ENCODE data around the gene SLC9A4.

SLC9A4 gene

DNA sequence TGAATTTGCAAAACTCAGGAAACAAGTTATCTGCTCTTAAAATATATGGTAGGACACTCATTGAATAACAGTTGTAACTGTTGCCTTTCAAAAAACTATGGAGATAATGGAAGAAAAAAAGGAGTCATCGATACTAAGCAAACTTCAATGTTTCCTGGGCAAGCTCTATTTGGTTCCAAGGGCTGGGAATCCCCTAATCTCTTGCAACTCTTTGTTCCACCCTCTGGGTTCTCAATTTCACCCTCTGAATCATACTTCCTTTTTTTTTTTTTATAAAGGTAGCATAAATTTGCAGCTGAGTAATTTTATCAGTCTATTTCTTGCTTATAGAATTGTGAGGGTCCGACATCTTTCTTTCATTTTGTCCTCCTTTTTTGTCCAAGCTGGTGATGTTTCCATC, 36.7 kb downstream of the SLC9A4 start:
- TF ChIP-seq, protein P1, sequence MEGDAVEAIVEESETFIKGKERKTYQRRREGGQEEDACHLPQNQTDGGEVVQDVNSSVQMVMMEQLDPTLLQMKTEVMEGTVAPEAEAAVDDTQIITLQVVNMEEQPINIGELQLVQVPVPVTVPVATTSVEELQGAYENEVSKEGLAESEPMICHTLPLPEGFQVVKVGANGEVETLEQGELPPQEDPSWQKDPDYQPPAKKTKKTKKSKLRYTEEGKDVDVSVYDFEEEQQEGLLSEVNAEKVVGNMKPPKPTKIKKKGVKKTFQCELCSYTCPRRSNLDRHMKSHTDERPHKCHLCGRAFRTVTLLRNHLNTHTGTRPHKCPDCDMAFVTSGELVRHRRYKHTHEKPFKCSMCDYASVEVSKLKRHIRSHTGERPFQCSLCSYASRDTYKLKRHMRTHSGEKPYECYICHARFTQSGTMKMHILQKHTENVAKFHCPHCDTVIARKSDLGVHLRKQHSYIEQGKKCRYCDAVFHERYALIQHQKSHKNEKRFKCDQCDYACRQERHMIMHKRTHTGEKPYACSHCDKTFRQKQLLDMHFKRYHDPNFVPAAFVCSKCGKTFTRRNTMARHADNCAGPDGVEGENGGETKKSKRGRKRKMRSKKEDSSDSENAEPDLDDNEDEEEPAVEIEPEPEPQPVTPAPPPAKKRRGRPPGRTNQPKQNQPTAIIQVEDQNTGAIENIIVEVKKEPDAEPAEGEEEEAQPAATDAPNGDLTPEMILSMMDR (IDR thresholded peaks at IDR 0.05; ENCODE audit: borderline replicate concordance, insufficient read depth, low read depth, low read length) = no peak
- no peak overlapping the region for H3K4me3 ChIP-seq (ENCODE audit: low read depth, low read length)

DNA sequence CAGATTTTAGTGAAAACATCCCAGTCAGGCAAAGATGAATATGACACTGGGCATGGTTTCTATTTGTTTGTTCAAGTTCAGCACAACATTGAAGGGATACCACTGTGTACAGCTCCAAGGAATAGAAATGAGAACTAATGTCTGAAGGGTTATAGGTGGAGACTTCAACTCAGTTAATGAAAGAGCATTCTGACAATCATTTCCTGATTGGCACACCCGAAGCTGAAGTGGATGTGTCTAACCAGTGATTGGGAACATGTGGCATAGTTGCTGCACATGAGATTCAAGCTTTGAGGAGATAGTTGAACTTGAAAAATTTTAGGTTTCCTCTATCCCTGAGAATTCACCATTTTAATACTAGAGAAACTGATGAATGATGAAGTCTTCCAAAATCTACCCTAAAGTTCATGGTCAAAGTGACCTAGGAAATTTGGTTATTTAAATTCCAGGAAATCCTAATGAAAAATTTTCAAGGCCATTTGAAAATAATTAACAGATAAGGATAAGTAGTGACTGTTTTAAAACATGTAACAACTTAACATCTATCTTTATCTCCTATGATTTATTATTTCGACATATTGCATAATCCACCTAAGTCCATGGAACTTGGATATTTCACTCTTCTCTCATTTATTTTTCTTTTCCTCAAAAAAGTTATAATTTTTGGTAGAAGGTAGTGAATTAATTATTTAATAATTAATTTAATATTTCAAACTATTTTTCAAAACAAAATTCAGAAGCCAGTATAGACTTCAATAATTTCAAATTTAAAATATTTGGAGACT, 38.0 kb downstream of the SLC9A4 start:
- TF ChIP-seq, protein P1 (IDR thresholded peaks at IDR 0.05; ENCODE audit: borderline replicate concordance, insufficient read depth, low read depth, low read length) = no peak

DNA sequence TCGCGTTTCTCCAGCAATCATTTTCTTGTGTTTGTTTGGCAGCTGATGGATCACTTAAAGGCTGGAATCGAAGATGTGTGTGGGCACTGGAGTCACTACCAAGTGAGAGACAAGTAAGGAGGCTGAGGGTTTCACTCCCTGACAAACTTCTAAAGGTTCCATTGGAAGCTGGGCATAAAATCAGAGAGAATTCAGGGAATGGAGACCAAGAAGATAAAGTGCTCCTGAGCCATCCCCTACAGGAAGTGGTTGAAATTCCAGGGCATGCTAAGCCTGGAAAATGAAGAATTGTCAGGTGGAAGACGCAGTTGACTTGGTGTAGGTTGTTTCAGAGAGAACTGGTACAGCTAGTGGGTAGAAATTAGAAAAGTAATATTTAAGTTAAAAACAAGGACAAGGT, 39.1 kb downstream of the SLC9A4 start:
- H3K4me3 ChIP-seq (ENCODE audit: low read depth, low read length) = no peak overlapping the region
- TF ChIP-seq, protein P1 (IDR thresholded peaks at IDR 0.05; ENCODE audit: borderline replicate concordance, insufficient read depth, low read depth, low read length) = no peak

More for the DNA sequence above, 38.0 kb downstream of the SLC9A4 start:
- H3K4me3 ChIP-seq (ENCODE audit: low read depth, low read length) = no peak overlapping the region

DNA sequence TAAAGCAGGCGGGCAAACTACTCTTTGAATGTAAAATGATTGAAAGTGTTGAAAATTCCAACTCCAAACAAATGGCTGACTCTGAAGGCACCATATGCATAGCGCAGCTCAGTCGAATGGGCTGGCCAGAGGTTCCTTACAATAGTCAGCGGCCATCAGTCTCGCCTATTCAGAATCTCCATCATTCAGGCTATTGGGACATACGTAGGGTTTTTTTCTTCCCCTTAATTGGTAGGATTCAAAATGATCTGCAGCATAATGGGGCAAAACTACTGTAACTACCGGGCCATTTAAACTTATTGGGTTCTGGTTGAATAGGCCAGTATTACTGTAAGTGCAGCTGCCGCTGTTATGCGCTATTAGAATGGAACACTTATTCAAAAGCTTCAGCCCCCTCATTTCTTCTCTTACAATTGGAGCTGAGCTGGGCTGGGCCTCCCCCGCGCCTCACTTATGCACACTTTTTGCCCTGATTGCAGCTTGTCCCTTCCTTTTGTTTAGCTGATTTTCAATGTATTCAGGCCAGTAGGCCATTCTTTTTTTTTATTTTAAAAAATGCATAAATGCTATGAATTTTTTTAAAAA, 40.4 kb downstream of the SLC9A4 start:
- TF ChIP-seq, protein P1 (IDR thresholded peaks at IDR 0.05; ENCODE audit: borderline replicate concordance, insufficient read depth, low read depth, low read length) = no peak
- no peak overlapping the region for H3K4me3 ChIP-seq (ENCODE audit: low read depth, low read length)

DNA sequence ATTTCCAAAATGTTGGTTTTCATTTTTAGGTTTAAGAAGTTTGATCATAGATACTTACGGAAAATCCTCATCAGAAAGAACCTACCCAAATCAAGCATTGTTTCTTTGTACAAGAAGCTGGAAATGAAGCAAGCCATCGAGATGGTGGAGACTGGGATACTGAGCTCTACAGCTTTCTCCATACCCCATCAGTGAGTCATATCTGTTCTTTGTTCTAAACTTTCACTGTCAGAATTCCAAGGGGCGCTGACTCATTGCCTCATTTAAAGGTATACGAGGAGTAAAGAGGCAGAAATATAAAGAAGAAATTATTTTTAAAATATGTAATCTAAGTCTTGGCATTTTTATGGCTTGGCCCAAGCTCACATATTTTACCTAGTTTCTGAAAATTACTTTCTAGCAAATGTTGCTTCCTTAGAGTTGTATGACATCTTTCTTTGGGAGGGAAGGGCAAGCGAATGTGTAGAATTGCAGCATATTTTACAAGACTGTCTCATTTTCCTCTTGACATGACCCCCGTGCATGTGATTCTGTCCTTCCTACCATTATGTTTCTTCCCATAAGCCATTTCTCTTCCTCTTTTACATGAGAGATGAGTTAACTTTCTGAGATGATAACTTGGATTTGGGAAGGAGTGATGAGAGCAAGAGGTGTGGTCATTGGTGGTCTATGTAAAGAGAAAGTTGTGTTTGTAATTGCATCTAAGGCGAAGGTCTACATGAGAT, 41.2 kb downstream of the SLC9A4 start:
- TF ChIP-seq, protein P1 (IDR thresholded peaks at IDR 0.05; ENCODE audit: borderline replicate concordance, insufficient read depth, low read depth, low read length) = no peak
- no peak overlapping the region for H3K4me3 ChIP-seq (ENCODE audit: low read depth, low read length)

DNA sequence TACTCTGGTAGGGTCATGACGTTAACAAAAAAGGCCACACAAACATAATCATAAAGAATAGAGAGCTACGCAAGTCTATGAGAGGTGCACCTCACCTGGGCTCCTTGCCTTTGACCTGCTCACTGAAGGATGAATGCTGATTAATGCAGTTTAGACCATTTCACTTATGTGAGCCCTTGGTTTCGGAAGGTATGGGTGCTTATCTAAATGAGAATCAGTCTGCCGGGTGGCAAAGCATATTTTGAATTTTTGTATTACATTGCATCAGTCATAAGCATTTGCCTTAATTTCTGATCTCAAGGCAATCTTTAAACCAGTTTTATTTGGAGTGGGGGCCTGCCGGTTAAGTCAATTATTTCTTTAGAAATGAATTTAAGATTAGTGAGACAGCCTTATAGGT, 42.8 kb downstream of the SLC9A4 start:
- TF ChIP-seq, protein P1 (IDR thresholded peaks at IDR 0.05; ENCODE audit: borderline replicate concordance, insufficient read depth, low read depth, low read length) = no peak
- H3K4me3 ChIP-seq (ENCODE audit: low read depth, low read length) = no peak overlapping the region
